ENCODE measurements around the gene TBC1D5.

DNA sequence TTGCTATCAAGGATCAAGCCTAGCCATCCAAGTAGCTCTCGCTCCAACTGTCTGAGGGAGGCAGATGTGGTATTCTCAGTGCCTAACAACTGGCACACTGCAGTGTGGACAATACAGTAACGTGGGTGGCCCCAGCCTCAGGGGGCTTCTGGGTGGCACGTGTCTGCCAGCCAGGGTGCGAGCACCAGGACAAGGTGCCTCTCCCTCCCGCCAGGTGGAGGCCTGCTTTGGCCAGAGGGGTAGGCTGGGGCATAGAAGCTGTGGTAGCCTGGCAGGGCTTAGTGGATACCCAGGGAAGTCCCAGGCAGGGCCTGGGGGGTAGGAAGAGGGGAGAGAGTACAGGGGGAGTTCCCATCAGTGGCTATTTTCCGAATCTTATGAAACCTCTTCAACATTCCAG lies 623.7 kb downstream of the TBC1D5 start:
- no peak for TF ChIP-seq CTCF (IDR thresholded peaks at IDR 0.05 in 8 of 11, conservative IDR thresholded peaks at IDR 0.05 in 3 of 11)
- no peak for TF ChIP-seq POLR2A (IDR thresholded peaks at IDR 0.05)
